H1 (cell line): ENCODE data around the gene AHRR.

ENCODE experiments used
- ATF3 ChIP-seq: IDR thresholded peaks from 2 replicates; pipeline ENCODE4 v1.6.1; 2011; ENCODE audit warnings: low read depth, mild to moderate bottlenecking, low read length; ENCODE audit not compliant: insufficient read depth
- BRCA1 ChIP-seq: IDR thresholded peaks from 2 replicates; pipeline ENCODE4 v1.6.1; 2012; ENCODE audit warnings: low read depth, low read length, improper control_type of control experiment
- CTCF ChIP-seq, 3 experiments: IDR thresholded peaks; 1 replicate in 2 of 3; 2 replicates in 1 of 3; pipeline versions ENCODE4 v1.5.1 to v1.6.1; 2011; ENCODE audit warnings: low read length in 3 of 3, mild to moderate bottlenecking in 3 of 3, inconsistent platforms in 2 of 3, low read depth in 1 of 3, moderate library complexity in 1 of 3; ENCODE audit not compliant: insufficient read depth in 1 of 3; ENCODE audit errors: control extremely low read depth in 1 of 3
- EP300 ChIP-seq, 2 experiments: IDR thresholded peaks; 1 replicate in 1 of 2; 2 replicates in 1 of 2; pipeline ENCODE4 v1.6.1; 2011 to 2012; ENCODE audit warnings: low read depth in 2 of 2, low read length in 2 of 2, mild to moderate bottlenecking in 2 of 2, borderline replicate concordance in 1 of 2, inconsistent platforms in 1 of 2, moderate library complexity in 1 of 2
- EZH2 ChIP-seq: fragments of 200-600 bp; sonication (generic); IDR thresholded peaks from 2 replicates; pipeline ENCODE4 v1.7.1; 2012; ENCODE audit warnings: low read depth, mild to moderate bottlenecking, moderate library complexity, low read length, inconsistent platforms; ENCODE audit not compliant: severe bottlenecking
- JUN ChIP-seq: IDR thresholded peaks from 2 replicates; pipeline ENCODE4 v1.6.1; 2011; ENCODE audit warnings: low read depth, mild to moderate bottlenecking, improper control_type of control experiment, low read length
- JUND ChIP-seq: IDR thresholded peaks from 2 replicates; pipeline ENCODE4 v1.6.1; 2011; ENCODE audit warnings: mild to moderate bottlenecking, improper control_type of control experiment, low read length
- POLR2A ChIP-seq, 2 experiments: IDR thresholded peaks; 1 replicate in 1 of 2; 2 replicates in 1 of 2; pipeline ENCODE4 v1.6.1; 2011; ENCODE audit warnings: low read depth in 2 of 2, low read length in 2 of 2, mild to moderate bottlenecking in 2 of 2; ENCODE audit errors: control extremely low read depth in 1 of 2
- POLR2AphosphoS5 ChIP-seq: IDR thresholded peaks from 2 replicates; pipeline ENCODE4 v1.6.1; 2011; ENCODE audit warnings: low read depth, low read length
- RFX5 ChIP-seq: IDR thresholded peaks from 2 replicates; pipeline ENCODE4 v1.6.1; 2011; ENCODE audit warnings: low read depth, low read length, improper control_type of control experiment, borderline replicate concordance
- RXRA ChIP-seq: IDR thresholded peaks from 2 replicates; pipeline ENCODE4 v1.6.1; 2011; ENCODE audit warnings: low read depth, mild to moderate bottlenecking, low read length, moderate library complexity; ENCODE audit not compliant: insufficient read depth
- SP1 ChIP-seq: IDR thresholded peaks from 2 replicates; pipeline ENCODE4 v1.6.1; 2011; ENCODE audit warnings: low read depth, low read length
- ZNF274 ChIP-seq: IDR thresholded peaks from 2 replicates; pipeline ENCODE4 v1.7.0; 2012; ENCODE audit warnings: low read length, borderline replicate concordance; ENCODE audit errors: extremely low read depth

- TF ChIP-seq JUN = no peak
- TF ChIP-seq POLR2AphosphoS5 = no peak
- TF ChIP-seq POLR2A (IDR thresholded peaks at IDR 0.05; ENCODE audit: control extremely low read depth in 1 of 2, low read depth in 2 of 2, low read length in 2 of 2) = no peak
- TF ChIP-seq EZH2 = no peak
- no peak for TF ChIP-seq EP300 (IDR thresholded peaks at IDR 0.05; ENCODE audit: borderline replicate concordance in 1 of 2, low read depth in 2 of 2, low read length in 2 of 2)
- TF ChIP-seq JUND = no peak
- TF ChIP-seq CTCF (IDR thresholded peaks at IDR 0.05; ENCODE audit: control extremely low read depth in 1 of 3, insufficient read depth in 1 of 3, low read depth in 1 of 3, low read length in 3 of 3) = no peak
- no peak for TF ChIP-seq BRCA1
- TF ChIP-seq RFX5 = no peak
- no peak for TF ChIP-seq ATF3
- TF ChIP-seq ZNF274 = no peak
- TF ChIP-seq RXRA = no peak
- TF ChIP-seq SP1 = no peak
Measured at GRCh38 chr5:479566-480319, 158.2 kb downstream of the AHRR start.
